Muscle of leg (tissue), 11 donors: ENCODE data around the gene SLAMF6. TPM values are rescaled to one million over a fixed set of nuclear protein-coding genes. Genes with fewer than 3 reads are reported as not detected.

Experiments used
- DNase-seq: peaks from one replicate; pipeline ENCODE4 v3.0.0; 2013
- H3K27ac ChIP-seq: one replicate; pipeline ENCODE4 v1.5.1; 2013; ENCODE audit warnings: mild to moderate bottlenecking, low read length, control low read depth
- H3K27me3 ChIP-seq: one replicate; pipeline ENCODE4 v1.6.1; 2013; ENCODE audit warnings: low read length; ENCODE audit not compliant: control insufficient read depth, insufficient read depth
- H3K36me3 ChIP-seq: one replicate; pipeline ENCODE4 v1.6.1; 2013; ENCODE audit warnings: low read length; ENCODE audit not compliant: control insufficient read depth, insufficient read depth
- H3K4me1 ChIP-seq: one replicate; pipeline ENCODE4 v1.6.1; 2013; ENCODE audit warnings: low read length; ENCODE audit not compliant: control insufficient read depth, insufficient read depth
- H3K4me3 ChIP-seq: one replicate; pipeline ENCODE4 v1.5.1; 2013; ENCODE audit warnings: low read length, control low read depth
- H3K9me3 ChIP-seq: replicated peaks from 2 replicates; pipeline ENCODE4 v1.6.1; 2013; ENCODE audit warnings: low read depth, low read length; ENCODE audit not compliant: control insufficient read depth
- WGBS: methylation state at CpG from one replicate; pipeline ENCODE4 v1.1.5; 2013; ENCODE audit warnings: missing lambda C conversion rate; ENCODE audit not compliant: insufficient coverage; 5-methylcytosine and 5-hydroxymethylcytosine counted together
- polyA plus RNA-seq, 8 donors: library from polyadenylated mRNA; unstranded; fragments of 120-200 nt; gene quantifications; one replicate each; pipeline versions ENCODE4 v1.2.1 to v1.2.3, GENCODE V29; 2013; ENCODE audit warnings: inconsistent platforms in 1 of 8, low replicate concordance in 1 of 8; ENCODE audit not compliant: insufficient read length in 8 of 8, insufficient read depth in 1 of 8
- total RNA-seq: library from RNA; stranded (reverse); fragments of 120-200 nt; gene quantifications from one replicate; pipeline ENCODE4 v1.2.4, GENCODE V29; 2013

Gene SLAMF6
- total and polyA plus RNA-seq, 9 donors: 0.08 to 0.16 (median 0.13) TPM

DNA sequence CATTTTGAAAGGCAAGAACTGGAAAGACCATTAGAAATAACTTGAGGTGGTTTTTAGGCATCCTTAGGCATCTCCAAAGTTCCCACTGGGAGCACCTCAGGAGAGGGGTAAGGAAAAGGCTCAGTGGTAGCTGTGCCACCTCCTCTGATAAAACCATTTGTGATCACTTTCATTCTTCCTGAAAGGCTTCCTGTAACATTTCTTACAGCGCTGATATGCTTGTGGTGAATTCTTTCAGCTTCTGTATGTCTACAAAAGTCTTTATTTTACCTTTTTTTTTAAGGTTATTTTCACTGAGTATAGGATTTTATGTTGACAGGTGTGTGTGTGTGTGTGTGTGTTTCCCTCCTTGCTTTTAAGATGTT lies 67.9 kb downstream of the SLAMF6 start:
- no peaks in the 10 kb centered on the region for H3K27me3 ChIP-seq
- no peak overlapping the region for H3K4me3 ChIP-seq
- no peaks in the 10 kb centered on the region for H3K4me1 ChIP-seq
- DNase-seq: no peak
- no peak overlapping the region for H3K27ac ChIP-seq
- H3K36me3 ChIP-seq: no peaks in the 10 kb centered on the region
- H3K9me3 ChIP-seq: no peaks in the 10 kb centered on the region
- no CpG with 5 or more reads among the region's 1 CpG for WGBS

DNA sequence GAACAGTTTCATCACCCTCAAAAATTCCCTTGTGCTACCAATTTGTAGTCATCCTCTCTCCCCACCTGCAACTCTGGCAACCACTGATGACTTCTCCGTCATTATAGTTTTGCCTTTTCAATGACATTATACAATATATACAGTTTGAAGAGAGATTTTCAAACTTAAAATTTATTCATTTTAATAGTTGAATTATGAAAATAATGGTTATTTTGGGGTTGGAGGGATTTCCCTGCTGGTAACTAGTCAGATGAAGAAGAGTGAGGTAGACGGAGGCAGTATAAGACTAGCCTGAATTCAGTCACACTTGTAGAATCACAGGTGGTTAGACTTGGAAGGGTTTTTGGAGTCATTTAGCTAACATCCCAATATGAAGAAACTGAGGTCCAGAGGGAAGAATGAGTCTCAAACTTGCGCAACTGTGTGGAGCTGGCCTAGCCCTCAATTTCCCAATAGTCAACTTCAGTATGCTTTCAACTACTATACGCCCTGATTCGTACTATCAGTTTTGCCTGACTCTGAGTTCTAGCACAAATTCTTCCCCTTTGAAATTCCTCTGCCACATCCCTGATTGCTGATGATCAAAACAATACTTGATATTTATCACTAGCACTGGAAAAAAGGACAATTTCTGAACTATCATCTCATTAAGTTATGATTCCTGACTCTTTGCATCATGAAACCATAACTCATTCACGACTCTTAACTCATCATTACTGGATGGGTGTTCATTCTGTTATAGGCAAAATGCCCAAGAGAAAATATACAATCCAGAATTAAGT lies 68.5 kb downstream of the SLAMF6 start:
- H3K4me3 ChIP-seq: no peak overlapping the region
- WGBS: 78% methylated on average over 4 of the region's 6 CpGs
- H3K27me3 ChIP-seq: no peaks in the 10 kb centered on the region
- H3K9me3 ChIP-seq: no peaks in the 10 kb centered on the region
- no peaks in the 10 kb centered on the region for H3K4me1 ChIP-seq
- no peak for DNase-seq
- no peak overlapping the region for H3K27ac ChIP-seq
- H3K36me3 ChIP-seq: no peaks in the 10 kb centered on the region

DNA sequence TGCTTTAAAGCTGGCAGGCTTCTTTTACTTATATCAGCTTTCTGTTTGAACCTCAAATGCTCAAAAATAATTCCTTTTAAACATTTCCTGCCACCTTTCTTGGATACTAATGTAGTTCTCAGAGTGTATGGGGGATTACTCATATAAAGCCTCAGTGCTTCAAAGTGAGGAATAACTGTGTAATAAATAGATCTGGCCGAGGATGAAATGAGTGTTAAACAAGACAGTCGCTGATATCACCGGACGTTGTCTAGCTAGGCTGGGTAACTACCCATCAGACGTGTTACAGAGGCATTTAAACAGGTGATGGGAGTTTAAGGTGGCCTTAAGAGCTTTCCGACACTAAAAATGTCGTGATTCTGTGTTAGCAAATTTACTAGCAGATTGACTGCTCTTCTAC lies 69.6 kb downstream of the SLAMF6 start:
- Histone ChIP-seq H3K9me3 (no peaks in the 10 kb centered on the region), H3K4me3 (no peak overlapping the region), H3K27ac (no peak overlapping the region), H3K36me3 (no peaks in the 10 kb centered on the region), H3K4me1 (no peaks in the 10 kb centered on the region), H3K27me3 (no peaks in the 10 kb centered on the region)
- WGBS: 59% methylated on average over 5 of the region's 7 CpGs
- no peak for DNase-seq

DNA sequence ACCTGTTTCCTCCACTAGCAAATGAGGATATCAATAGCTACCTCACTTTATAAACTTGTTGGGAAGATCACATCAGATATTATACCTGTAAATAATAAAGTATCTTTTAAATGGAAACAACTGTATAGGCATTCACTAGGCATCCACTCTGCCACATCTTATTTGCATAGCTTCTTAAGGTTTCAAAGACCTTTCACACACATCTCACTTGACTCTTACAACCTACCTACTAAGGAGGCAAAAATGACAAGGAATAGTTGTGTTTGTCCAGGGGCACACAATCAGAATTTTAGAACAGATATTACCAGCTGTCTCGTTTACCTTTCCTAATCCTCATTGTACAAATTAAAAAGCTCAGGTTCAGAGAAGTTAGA lies 71.2 kb downstream of the SLAMF6 start:
- H3K4me3 ChIP-seq: no peak overlapping the region
- no peak overlapping the region for H3K27ac ChIP-seq
- DNase-seq: no peak
- no CpG with 5 or more reads among the region's 1 CpG for WGBS
- no peaks in the 10 kb centered on the region for H3K4me1 ChIP-seq
- H3K27me3 ChIP-seq: no peaks in the 10 kb centered on the region
- no peaks in the 10 kb centered on the region for H3K9me3 ChIP-seq
- no peaks in the 10 kb centered on the region for H3K36me3 ChIP-seq

DNA sequence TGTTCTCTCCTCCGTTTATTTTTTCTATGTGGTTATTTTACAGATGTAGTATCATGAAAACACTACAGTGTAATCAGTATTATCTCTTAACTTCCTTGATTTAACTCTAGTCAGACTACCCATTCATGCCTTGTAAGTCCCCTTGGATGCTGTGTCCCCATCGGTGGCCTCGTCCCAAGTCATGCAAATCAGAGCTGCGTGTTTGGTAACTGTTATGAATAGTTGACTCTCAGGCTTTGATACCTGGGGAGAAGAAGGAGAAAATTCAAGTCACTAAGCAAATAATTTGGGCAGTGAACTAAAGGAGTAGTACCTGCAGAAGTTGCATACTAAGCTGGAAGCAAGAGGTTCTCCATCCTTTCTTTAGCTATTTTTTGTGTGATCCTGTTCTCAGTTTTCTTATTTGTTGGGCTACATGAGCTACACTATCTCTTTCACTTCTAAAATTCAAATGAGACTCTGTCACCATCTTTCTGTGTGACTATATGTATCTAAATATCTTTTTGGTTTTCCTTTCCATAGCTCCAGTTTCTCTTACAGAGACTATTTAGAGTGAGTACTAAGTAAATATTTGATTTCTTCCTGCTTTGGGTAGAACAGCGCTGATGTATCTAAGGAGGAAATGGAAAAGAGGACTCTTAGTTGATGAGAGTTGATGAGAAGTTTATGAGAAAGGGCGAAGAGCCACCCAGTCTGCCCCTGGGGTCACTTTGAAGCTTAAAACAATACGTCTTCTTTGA lies 71.8 kb downstream of the SLAMF6 start:
- Histone ChIP-seq H3K4me1 (no peaks in the 10 kb centered on the region), H3K36me3 (no peaks in the 10 kb centered on the region), H3K27me3 (no peaks in the 10 kb centered on the region), H3K9me3 (no peaks in the 10 kb centered on the region), H3K27ac (no peak overlapping the region), H3K4me3 (no peak overlapping the region)
- no CpG with 5 or more reads among the region's 7 CpGs for WGBS
- DNase-seq: no peak

DNA sequence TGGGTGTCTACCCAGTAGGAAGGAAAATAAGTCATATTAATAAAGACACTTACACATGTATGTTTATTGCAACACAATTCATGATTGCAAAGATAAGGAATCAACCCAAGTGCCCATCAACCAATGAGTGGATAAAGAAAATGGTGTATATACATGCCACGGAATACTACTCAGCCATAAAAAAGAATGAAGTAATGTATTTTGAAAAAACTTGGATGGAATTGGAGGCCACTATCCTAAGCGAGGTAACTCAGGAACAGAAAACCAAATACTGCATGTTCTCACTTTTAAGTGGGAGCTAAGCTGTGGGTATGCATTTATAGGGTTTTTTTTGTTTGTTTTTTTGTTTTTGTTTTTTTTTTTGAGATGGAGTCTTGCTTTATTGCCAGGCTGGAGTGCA lies 73.6 kb downstream of the SLAMF6 start:
- no peaks in the 10 kb centered on the region for H3K4me1 ChIP-seq
- no CpG with 5 or more reads among the region's 2 CpGs for WGBS
- no peaks in the 10 kb centered on the region for H3K27me3 ChIP-seq
- H3K9me3 ChIP-seq: no peaks in the 10 kb centered on the region
- no peak for DNase-seq
- H3K4me3 ChIP-seq: no peak overlapping the region
- no peaks in the 10 kb centered on the region for H3K36me3 ChIP-seq
- no peak overlapping the region for H3K27ac ChIP-seq

DNA sequence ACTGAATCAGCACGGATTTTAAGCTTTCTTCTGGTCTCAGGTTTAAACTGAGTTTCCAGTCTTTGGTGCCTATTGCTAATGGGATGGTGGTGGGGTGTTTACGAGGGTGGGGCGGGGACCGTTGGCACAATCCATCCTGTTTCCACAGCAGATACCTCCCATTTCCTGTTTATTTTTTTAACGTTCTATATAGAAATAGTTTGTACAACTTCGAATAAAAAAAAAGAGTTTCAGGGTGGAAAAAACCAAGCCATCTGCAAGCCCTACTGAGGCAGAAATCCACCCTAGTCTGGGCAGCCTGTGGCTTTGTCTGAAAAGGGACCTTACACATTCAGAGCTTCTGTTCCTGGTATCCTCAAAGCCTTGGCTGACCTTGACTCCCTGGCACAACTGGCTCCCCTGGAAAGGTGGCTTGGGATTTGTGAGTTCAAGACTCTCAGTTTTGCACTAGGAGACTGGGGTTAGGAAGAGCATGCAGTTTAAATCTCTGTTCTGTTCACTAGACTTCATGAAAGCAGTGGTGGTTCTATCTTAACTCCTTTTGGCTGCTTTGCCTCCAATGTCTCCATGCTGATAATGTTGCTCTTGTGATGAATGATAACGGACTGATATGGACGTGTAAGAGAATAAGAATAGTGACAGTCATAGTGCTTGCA lies 76.0 kb downstream of the SLAMF6 start:
- no CpG with 5 or more reads among the region's 8 CpGs for WGBS
- H3K9me3 ChIP-seq: no peaks in the 10 kb centered on the region

DNA sequence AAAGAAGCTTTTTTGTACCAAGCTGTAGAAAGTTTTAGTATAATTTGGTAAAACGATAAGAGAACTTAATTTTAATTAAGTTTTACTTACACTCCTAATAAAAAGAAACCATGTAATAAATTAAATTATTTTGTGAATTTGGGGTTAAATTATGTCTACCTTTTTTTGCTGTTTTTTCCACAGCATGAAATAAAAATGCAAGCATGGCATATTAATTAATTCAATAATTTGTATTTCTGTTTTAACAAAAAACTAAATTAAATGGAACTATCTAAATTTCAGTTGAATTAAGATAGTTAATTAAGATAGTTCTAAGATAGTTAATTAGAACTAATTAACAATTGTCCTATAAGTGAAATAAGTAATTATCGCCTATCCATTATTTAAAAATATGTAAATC lies 83.3 kb downstream of the SLAMF6 start:
- no peaks in the 10 kb centered on the region for H3K9me3 ChIP-seq
- no CpG with 5 or more reads among the region's 2 CpGs for WGBS
- no peak overlapping the region for H3K27ac ChIP-seq
- no peak overlapping the region for H3K4me3 ChIP-seq
- no peak for DNase-seq
- no peaks in the 10 kb centered on the region for H3K27me3 ChIP-seq
- H3K4me1 ChIP-seq: no peaks in the 10 kb centered on the region
- H3K36me3 ChIP-seq: no peaks in the 10 kb centered on the region

More for the DNA sequence above, 76.0 kb downstream of the SLAMF6 start:
- H3K4me1 ChIP-seq: no peaks in the 10 kb centered on the region
- DNase-seq: no peak
- H3K27me3 ChIP-seq: no peaks in the 10 kb centered on the region
- no peak overlapping the region for H3K4me3 ChIP-seq
- H3K36me3 ChIP-seq: no peaks in the 10 kb centered on the region
- no peak overlapping the region for H3K27ac ChIP-seq

DNA sequence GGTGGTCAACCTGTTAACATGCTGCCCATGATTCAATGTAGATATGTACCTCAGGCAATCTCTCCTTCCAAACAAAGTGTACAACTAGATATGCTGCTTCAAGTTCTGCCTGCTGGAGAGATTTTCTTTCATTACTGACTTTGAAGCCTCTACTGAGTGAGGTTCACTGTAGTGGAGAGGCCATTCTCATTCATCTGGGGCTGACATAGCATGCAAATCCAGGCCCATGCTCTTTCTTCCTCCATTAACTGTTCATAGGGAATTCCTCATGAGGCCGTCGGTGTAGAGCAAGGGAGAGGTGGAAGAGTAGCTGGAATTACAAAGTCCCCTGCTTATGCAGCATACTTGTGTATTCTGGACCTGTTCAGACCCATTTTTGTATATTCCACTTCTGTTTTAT lies 84.1 kb downstream of the SLAMF6 start:
- no peaks in the 10 kb centered on the region for H3K9me3 ChIP-seq
- H3K36me3 ChIP-seq: no peaks in the 10 kb centered on the region
- WGBS: no CpG with 5 or more reads among the region's 2 CpGs
- no peaks in the 10 kb centered on the region for H3K4me1 ChIP-seq
- H3K27ac ChIP-seq: no peak overlapping the region
- no peak for DNase-seq
- H3K27me3 ChIP-seq: no peaks in the 10 kb centered on the region
- no peak overlapping the region for H3K4me3 ChIP-seq

DNA sequence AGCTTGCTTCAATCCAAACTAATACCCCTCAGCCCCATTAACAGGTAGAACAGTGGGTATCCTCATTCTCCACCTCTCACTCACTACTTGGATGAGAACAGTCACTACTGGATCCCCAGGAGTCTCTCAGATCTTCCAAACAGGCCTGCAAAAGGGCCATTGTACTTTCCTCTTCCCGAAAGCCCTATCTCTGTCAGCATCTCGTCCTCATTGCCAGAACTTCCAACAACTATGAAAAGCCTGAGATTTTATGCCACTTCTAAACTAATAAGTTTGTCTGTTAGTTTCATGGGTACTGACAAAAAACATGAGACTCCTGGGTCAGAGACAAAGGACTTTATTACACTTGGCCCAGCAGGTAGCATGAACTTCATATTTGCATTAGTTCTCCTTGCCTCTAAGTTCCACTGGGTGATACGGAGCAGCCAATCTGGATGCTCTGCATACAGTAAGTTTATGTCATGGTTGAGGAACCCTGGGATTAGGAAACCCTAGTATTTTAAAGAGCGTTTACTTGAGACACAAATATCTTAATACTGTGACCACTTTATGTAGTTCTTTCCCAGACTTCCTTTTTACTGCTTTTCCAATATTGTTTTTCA lies 84.6 kb downstream of the SLAMF6 start:
- 100% methylated on average over 1 of the region's 4 CpGs for WGBS
- H3K27ac ChIP-seq: no peak overlapping the region
- no peak overlapping the region for H3K4me3 ChIP-seq
- H3K27me3 ChIP-seq: no peaks in the 10 kb centered on the region
- H3K36me3 ChIP-seq: no peaks in the 10 kb centered on the region
- no peaks in the 10 kb centered on the region for H3K4me1 ChIP-seq
- no peak for DNase-seq
- no peaks in the 10 kb centered on the region for H3K9me3 ChIP-seq
